Measurements from ENCODE around the gene FOXP1. TPM values are rescaled to one million over a fixed set of nuclear protein-coding genes. Genes with fewer than 3 reads are reported as not detected.
A peak's percentile ranks its signal among the peaks of the same experiment; 100 is the strongest.

The FOXP1 gene
- total RNA-seq, 1 experiment from 2014 or later: 58.4 TPM

- no TSS peak for BruUV-seq (replicated peaks)
- no peak for DNase-seq (ENCODE audit: low spot score)
- no peaks in the 10 kb centered on the region for H3K4me1 ChIP-seq (ENCODE audit: insufficient read depth, low read length, poor library complexity, severe bottlenecking)
- intact Hi-C loops (cut with micrococcal nuclease; ENCODE audit: unreplicated experiment): no loop called here
- no peaks in the 10 kb centered on the region for H3K9me3 ChIP-seq (ENCODE audit: low read depth, low read length, poor library complexity, severe bottlenecking)
- ChIA-PET POLR2A (ENCODE audit: low non-redundant PET) (no interaction called here), CTCF (no interaction called here)
- H3K36me3 ChIP-seq (ENCODE audit: insufficient read depth, low read length, poor library complexity, severe bottlenecking): no peaks in the 10 kb centered on the region
- no peaks in the 10 kb centered on the region for H3K27me3 ChIP-seq (replicated peaks; ENCODE audit: insufficient read depth, low read depth, low read length, poor library complexity)
- TF ChIP-seq EZH2 (IDR thresholded peaks at IDR 0.05; ENCODE audit: borderline replicate concordance, low read depth, low read length, poor library complexity, severe bottlenecking): no peak
- TF ChIP-seq CTCF (conservative IDR thresholded peaks at IDR 0.05; ENCODE audit: low read depth, low read length): no peak
- no peak overlapping the region for H3K27ac ChIP-seq (ENCODE audit: low read depth, low read length, poor library complexity, severe bottlenecking)
- H3K4me3 ChIP-seq (ENCODE audit: low read depth, low read length, poor library complexity, severe bottlenecking): no peak overlapping the region
Measured at GRCh38 chr3:71606582-71606981, 23.1 kb upstream of the FOXP1 start.

- Histone ChIP-seq H3K4me3 (ENCODE audit: low read depth, low read length, poor library complexity, severe bottlenecking) (no peak overlapping the region), H3K36me3 (ENCODE audit: insufficient read depth, low read length, poor library complexity, severe bottlenecking) (no peaks in the 10 kb centered on the region), H3K4me1 (ENCODE audit: insufficient read depth, low read length, poor library complexity, severe bottlenecking) (no peaks in the 10 kb centered on the region), H3K27ac (ENCODE audit: low read depth, low read length, poor library complexity, severe bottlenecking) (no peak overlapping the region), H3K9me3 (ENCODE audit: low read depth, low read length, poor library complexity, severe bottlenecking) (no peaks in the 10 kb centered on the region), H3K27me3 (replicated peaks; ENCODE audit: insufficient read depth, low read depth, low read length, poor library complexity) (no peaks in the 10 kb centered on the region)
- ChIA-PET CTCF (no interaction called here), POLR2A (ENCODE audit: low non-redundant PET) (interaction anchor here (0.8 kb wide), 1 partner anchor 9 kb away, joined by 3 read pairs; no protein-coding TSS in a partner anchor)
- no TSS peak for BruUV-seq (replicated peaks)
- no peak for DNase-seq (ENCODE audit: low spot score)
- TF ChIP-seq CTCF (conservative IDR thresholded peaks at IDR 0.05; ENCODE audit: low read depth, low read length) (no peak), EZH2 (IDR thresholded peaks at IDR 0.05; ENCODE audit: borderline replicate concordance, low read depth, low read length, poor library complexity, severe bottlenecking) (no peak)
- intact Hi-C loops (cut with micrococcal nuclease; ENCODE audit: unreplicated experiment): no loop called here
Measured at GRCh38 chr3:71602256-71602655, 18.7 kb upstream of the FOXP1 start.

- TF ChIP-seq EZH2 (IDR thresholded peaks at IDR 0.05; ENCODE audit: borderline replicate concordance, low read depth, low read length, poor library complexity, severe bottlenecking) (no peak), CTCF (conservative IDR thresholded peaks at IDR 0.05; ENCODE audit: low read depth, low read length) (no peak)
- BruUV-seq (replicated peaks): no TSS peak
- Histone ChIP-seq H3K27ac (ENCODE audit: low read depth, low read length, poor library complexity, severe bottlenecking) (no peak overlapping the region), H3K36me3 (ENCODE audit: insufficient read depth, low read length, poor library complexity, severe bottlenecking) (no peaks in the 10 kb centered on the region), H3K9me3 (ENCODE audit: low read depth, low read length, poor library complexity, severe bottlenecking) (no peaks in the 10 kb centered on the region), H3K27me3 (replicated peaks; ENCODE audit: insufficient read depth, low read depth, low read length, poor library complexity) (no peaks in the 10 kb centered on the region), H3K4me1 (ENCODE audit: insufficient read depth, low read length, poor library complexity, severe bottlenecking) (no peaks in the 10 kb centered on the region), H3K4me3 (ENCODE audit: low read depth, low read length, poor library complexity, severe bottlenecking) (no peak overlapping the region)
- ChIA-PET CTCF (no interaction called here), POLR2A (ENCODE audit: low non-redundant PET) (interaction anchor here (0.8 kb wide), 1 partner anchor 10 kb away, joined by 3 read pairs; no protein-coding TSS in a partner anchor)
- intact Hi-C loops (cut with micrococcal nuclease; ENCODE audit: unreplicated experiment): no loop called here
- DNase-seq (ENCODE audit: low spot score): peak; percentile 42
Measured at GRCh38 chr3:71601811-71602210, 18.3 kb upstream of the FOXP1 start.
